GM21390 (cell line): ENCODE results near the gene GTPBP8.
"Not testable (repeated sequence)": the region's sequence is repeated elsewhere in the genome, so short reads cannot be mapped to it uniquely, and the experiment has no call there.

Source experiments
- ATAC-seq: cut with Tn5 transposase; IDR thresholded peaks from one replicate; pipeline ENCODE4 v1.9.1; 2021; ENCODE audit not compliant: unreplicated experiment

Gene GTPBP8

GRCh38 chr3:112995800-112996199 is 5.0 kb downstream of the GTPBP8 start:
- ATAC-seq: no peak

- no peak for ATAC-seq
These were observed 9.9 kb downstream of the GTPBP8 start for GRCh38 chr3:113000691-113001090.

DNA sequence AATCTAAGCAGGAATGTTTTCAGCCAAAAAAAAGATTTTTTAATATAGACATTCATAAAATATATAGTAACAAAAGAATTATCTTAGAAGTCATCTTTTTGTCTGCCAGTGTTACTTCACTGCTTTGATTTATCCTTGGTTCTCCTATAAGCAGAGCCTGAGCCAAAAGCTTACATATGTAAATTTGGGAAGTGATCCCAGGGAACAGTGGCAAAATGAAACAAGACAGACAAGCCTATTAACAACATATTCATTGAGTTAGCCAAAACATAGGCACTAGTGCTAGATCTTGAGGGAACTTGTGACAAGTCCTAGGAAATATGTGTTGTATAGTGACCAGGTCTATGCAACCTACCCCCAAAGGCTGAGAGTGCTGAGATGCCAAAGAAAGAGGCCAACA is 11.3 kb downstream of the GTPBP8 start:
- ATAC-seq: no peak

- no peak for ATAC-seq
These were observed 11.9 kb downstream of the GTPBP8 start for GRCh38 chr3:113002679-113003078.

- no peak for ATAC-seq
These were observed 14.8 kb downstream of the GTPBP8 start for GRCh38 chr3:113005611-113006010.

GRCh38 chr3:113006359-113007056 is 15.7 kb downstream of the GTPBP8 start:
- ATAC-seq: no peak

GRCh38 chr3:113008117-113008516 is 17.3 kb downstream of the GTPBP8 start:
- no peak for ATAC-seq

DNA sequence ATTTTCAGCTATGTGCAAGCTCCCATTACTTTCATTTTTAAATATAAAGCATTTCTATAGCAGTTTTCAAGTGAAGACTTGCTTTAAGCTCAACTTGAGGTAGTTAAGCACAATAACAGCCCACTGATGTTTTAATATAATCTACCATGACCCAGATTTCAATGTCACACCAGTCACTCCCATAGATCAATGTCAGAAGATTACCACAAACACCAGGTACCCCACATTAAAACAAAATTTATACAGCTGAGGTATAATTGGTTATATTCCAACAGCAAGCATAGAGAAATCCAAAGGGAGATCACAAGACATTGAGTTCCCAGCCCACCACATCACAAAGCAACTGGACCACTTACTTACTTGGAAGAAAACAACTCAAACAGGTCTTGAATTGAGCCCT is 22.8 kb downstream of the GTPBP8 start:
- ATAC-seq: no peak

DNA sequence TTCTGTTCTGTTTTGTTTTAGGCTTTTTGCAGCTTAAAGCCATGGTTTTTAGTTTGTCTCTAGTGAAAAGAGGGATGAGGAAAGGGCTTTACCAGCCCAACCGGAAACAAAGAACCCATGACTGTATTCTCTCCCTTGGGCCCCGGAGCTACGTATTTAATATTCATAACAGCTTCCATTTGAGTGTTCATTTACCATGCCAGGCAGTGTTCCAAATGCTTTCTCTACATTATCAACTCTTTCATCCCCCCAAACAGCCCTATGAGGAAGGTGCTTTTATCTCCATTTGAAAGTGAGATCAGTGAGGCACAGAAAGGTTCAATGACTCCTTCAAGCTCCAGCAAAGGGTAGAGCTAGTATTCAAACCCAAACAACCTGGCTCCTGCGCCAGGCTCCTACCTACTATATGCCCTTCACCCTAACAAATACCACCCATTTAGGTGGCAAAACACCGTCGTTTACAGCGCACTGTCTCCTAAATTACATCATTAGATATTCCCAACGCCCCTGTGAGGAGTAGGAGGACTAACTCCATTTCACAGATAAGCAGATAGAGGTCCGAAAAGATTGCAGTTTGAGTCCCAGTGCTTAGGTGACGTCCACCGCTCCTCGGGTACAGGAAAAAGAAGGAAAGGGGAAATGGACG is 27.9 kb downstream of the GTPBP8 start:
- no peak for ATAC-seq

DNA sequence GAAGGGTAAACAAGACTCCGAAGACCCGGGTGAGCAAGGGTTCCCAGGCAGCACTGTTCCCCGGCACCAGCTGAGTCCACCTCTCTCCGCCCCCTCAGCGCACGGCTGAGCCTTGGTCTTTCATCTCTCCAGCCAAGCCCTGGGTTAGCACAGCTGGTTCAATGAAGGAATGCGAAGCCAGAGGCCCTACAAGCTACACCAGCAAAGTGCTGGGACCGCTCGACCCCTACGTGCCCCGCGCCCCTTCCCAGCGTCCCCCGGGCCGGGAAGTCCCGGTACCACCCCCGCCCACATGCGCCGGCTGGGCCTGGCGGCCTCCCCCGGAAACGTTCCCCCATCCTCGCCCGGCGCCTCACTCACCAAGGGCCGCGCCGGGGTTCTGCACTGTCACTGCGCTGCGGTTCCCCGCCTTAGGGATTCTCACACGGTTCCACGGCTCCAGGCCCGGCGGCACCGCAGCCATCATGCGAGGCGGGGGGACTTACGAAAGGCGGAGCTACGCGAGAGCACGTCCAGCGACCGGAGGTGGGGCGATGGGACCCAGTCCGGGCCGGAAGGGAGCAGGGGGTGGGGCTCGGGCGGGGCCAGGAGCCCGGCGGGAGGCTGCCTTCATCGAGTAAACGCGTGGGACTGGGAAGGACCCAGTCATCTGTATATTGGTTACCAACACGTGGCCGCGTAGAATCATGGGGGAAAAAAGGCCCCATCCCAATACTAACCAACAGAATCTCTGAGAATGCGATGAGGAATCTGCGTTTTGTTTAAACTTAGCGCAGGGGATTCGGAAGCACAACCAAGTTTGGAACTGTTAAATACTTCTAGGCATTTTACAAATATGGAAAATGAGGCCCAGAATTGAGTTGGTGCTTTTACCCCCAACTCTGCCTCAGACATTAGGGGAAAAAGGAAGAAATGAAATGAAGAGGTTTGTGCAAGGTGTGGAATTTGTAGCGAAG is 28.7 kb downstream of the GTPBP8 start:
- ATAC-seq: peak; percentile 90

GRCh38 chr3:113021471-113021870 is 30.7 kb downstream of the GTPBP8 start:
- no peak for ATAC-seq

DNA sequence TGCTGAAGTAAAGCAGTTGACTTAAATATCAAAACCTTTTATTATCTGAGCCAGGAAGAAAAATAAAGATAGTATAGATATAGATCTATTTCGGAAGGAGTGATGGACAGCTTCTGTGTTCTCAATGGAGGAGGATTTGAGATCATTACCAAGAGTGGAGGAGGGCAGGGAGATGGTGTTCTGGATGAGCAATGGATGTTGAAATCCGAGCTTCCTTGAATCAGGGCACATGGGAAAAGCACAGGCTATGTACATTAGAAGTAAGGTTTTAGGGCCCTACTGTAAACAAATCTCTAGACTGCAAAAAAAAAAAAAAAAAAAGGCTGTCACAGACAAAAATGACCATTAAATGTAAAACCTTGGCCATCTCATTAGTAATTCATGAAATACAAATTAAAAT is 43.2 kb downstream of the GTPBP8 start:
- no peak for ATAC-seq

DNA sequence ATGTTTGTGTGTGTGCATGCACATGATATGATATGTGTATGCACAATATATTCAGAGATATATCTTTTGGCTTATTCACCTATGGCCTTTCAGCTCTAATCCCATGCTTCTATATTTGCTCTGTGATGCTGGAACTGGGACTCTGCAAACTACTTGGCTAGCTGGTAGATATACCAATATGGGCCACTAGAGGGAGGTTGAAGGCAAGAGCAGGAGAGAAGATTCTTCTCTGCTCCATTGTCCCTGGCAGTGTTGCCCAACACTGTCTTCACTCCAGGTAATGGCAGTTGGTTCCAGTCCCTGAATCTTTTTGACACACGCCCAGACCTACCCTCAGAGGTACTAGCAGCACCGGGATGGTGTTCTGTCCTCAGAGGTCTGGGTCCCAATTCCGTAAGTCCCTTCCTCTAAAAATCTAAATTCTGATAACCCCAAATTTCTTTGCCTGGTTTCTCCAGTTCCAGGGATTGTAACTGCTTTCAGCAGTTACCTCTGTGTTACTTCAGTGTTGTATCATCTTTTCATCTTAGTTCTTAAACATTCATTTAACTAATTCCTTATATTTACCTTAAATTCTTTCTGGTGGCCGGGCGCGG is 44.7 kb downstream of the GTPBP8 start:
- peak; percentile 74 for ATAC-seq

DNA sequence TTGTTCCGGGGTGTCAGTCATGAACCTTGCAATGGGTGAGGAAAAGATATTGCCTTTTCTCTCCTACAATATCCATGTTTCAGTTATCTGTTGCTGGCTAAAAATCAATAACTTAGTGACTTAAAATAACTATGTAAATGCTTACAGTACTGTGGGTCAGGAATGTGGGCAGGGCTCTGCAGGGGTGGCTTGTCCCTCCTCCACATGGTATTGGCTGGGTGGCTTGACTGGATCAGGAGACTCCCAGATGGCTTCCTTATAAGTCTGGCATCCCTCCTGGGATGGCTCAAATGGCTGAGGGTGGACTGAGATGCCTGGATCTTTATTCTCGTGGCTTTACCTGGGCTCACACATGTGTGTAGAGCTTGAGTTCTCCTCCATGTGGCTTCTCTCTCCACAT is 47.5 kb downstream of the GTPBP8 start:
- ATAC-seq: no peak

GRCh38 chr3:113039546-113039945 is 48.8 kb downstream of the GTPBP8 start:
- no peak for ATAC-seq

GRCh38 chr3:113040231-113040630 is 49.4 kb downstream of the GTPBP8 start:
- no peak for ATAC-seq

DNA sequence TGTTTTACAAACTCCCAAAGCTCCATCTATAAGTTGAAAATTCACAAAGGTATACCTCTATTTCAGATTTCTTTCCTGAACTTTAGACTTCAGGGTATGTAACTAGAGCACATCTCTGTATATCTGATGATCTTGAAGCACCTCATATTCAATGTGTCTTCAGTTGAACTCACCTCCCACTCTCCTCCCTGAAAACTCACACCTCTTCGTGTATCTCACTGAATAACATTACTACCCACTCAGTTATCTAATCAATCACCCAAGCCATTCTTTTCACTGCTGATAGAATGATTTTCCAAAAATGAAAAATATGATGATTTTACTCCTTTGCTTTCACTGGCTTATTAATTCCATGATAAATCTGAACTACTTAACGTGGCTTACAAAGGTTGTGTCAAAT is 52.9 kb downstream of the GTPBP8 start:
- no peak for ATAC-seq

- ATAC-seq: not testable (repeated sequence)
These were observed 55.6 kb downstream of the GTPBP8 start for GRCh38 chr3:113046186-113046965.

DNA sequence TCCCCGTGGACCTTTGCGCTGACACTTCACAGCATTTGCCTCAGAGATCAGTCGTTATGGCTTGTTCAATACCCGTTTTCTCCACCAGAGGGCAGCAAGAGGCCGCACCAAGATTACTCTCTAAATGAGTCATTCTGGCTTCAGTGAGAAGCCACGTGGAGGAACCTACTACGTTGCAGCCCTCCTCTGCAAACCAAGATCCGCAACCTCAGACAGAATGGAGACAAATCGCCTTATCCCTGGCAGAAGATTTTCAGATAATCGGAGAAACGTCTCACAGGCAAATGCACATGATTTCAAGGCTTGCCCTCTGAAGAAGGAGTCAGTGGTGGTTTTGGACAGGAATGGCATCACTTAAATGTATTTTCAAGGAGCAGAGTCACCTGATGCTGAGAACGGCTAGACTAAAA is 60.5 kb downstream of the GTPBP8 start:
- peak; percentile 95 for ATAC-seq
